K562 (cell line): Measurements from ENCODE around the gene NFXL1. TPM values are rescaled to one million over a fixed set of nuclear protein-coding genes. Genes with fewer than 3 reads are reported as not detected.
A peak's percentile ranks its signal among the peaks of the same experiment; 100 is the strongest.

Experiments
- FOXA1 ChIP-seq: fragments of 450-650 bp; IDR thresholded peaks from 2 replicates; pipeline ENCODE4 v1.6.1; 2016; ENCODE audit warnings: mild to moderate bottlenecking, borderline replicate concordance
- FOXJ2 ChIP-seq: fragments of 200-800 bp; sonication (Bioruptor generic); IDR thresholded peaks from 2 replicates; pipeline ENCODE4 v1.6.1; 2016; ENCODE audit warnings: missing genetic modification characterization, missing compliant biosample characterization
- HCFC1 ChIP-seq: IDR thresholded peaks from 2 replicates; pipeline ENCODE4 v1.6.1; 2012; ENCODE audit warnings: low read depth, low read length, improper control_type of control experiment
- NCOA1 ChIP-seq: fragments of 450-650 bp; IDR thresholded peaks from 2 replicates; pipeline ENCODE4 v1.6.1; 2016; ENCODE audit warnings: low read depth
- PHF20 ChIP-seq: fragments of 450-650 bp; IDR thresholded peaks from 2 replicates; pipeline ENCODE4 v1.6.1; 2018; ENCODE audit not compliant: partially characterized antibody
- RAD51 ChIP-seq: fragments of 450-650 bp; IDR thresholded peaks from 2 replicates; pipeline ENCODE4 v1.7.1; 2016; ENCODE audit warnings: low read depth, mild to moderate bottlenecking, borderline replicate concordance
- ZFP30 ChIP-seq: fragments of 250-450 bp; sonication (Bioruptor Pico); IDR thresholded peaks from 2 replicates; pipeline ENCODE4 v1.8.0; 2022; ENCODE audit warnings: moderate library complexity, mild to moderate bottlenecking, inconsistent platforms, borderline replicate concordance
- ZMIZ1 ChIP-seq, 2 experiments: fragments of 150-350 bp in 1 of 2; IDR thresholded peaks; 2 replicates each; pipeline ENCODE4 v1.6.1; 2012 to 2016; ENCODE audit warnings: low read depth in 2 of 2, low read length in 2 of 2, mild to moderate bottlenecking in 1 of 2, moderate library complexity in 1 of 2
- ZNF217 ChIP-seq: sonication (generic); formaldehyde crosslinking; IDR thresholded peaks from 2 replicates; pipeline ENCODE4 v1.8.0; 2022; ENCODE audit warnings: mild to moderate bottlenecking, missing genetic modification reagents
- ZNF24 ChIP-seq: fragments of 450-650 bp; IDR thresholded peaks from 2 replicates; pipeline ENCODE4 v1.6.1; 2016
- ZNF347 ChIP-seq: fragments of 450-650 bp; formaldehyde crosslinking; IDR thresholded peaks from 2 replicates; pipeline ENCODE4 v1.4.0; 2020; ENCODE audit warnings: low read depth, mild to moderate bottlenecking, moderate library complexity
- polyA plus RNA-seq, 8 experiments: library from polyadenylated mRNA; depleted of rRNA in 4 of 8; stranded (reverse) in 5 of 8; unstranded in 3 of 8; fragments of >200 nt; fragmentation: Nextera tagmentation in 2 of 8; fragmentation: Illumina TruSeq in 1 of 8; extraction: Ambion mirVana in 2 of 8; extraction: Trizol in 1 of 8; gene quantifications; 2 replicates each; pipeline versions ENCODE4 v1.2.1 to v1.2.3, GENCODE V29; 2011 to 2014; ENCODE audit warnings: inconsistent platforms in 1 of 8, missing spikeins in 1 of 8
- total RNA-seq, 7 experiments: library from RNA; depleted of rRNA in 6 of 7; stranded (reverse); fragments of >200 nt in 6 of 7; fragmentation: Illumina TruSeq in 2 of 7; extraction: Trizol in 2 of 7; gene quantifications; 2 replicates each; pipeline versions ENCODE4 v1.2.1 to v1.2.3, GENCODE V29; 2011 to 2021; ENCODE audit warnings: low replicate concordance in 1 of 7
- TF ChIP-seq, protein P1 (sequence below): sonication (generic); formaldehyde crosslinking; IDR thresholded peaks from 2 replicates; pipeline ENCODE4 v1.8.0; 2022; ENCODE audit warnings: mild to moderate bottlenecking, low read depth, missing genetic modification reagents
- TF ChIP-seq, protein P2 (sequence below): conservative IDR thresholded peaks from 2 replicates; pipeline ENCODE4 v1.6.1; 2011; ENCODE audit warnings: low read depth, mild to moderate bottlenecking, low read length; ENCODE audit not compliant: control insufficient read depth
- TF ChIP-seq, protein P3 (sequence below), 2 experiments: IDR thresholded peaks; 2 replicates each; pipeline ENCODE4 v1.6.1; 2011; ENCODE audit warnings: borderline replicate concordance in 1 of 2, control low read depth in 1 of 2, low read depth in 1 of 2, low read length in 1 of 2, mild to moderate bottlenecking in 1 of 2, mixed read lengths in 1 of 2, moderate library complexity in 1 of 2; ENCODE audit not compliant: insufficient read depth in 1 of 2, insufficient read length in 1 of 2, poor library complexity in 1 of 2, severe bottlenecking in 1 of 2; ENCODE audit errors: extremely low read depth in 1 of 2
- TF ChIP-seq, protein P4 (sequence below), 3 experiments: fragments of 200-800 bp in 1 of 3; fragments of 250-450 bp in 1 of 3; fragments of 450-650 bp in 1 of 3; sonication (Bioruptor Pico) in 1 of 3; sonication (Bioruptor generic) in 1 of 3; formaldehyde crosslinking in 1 of 3; IDR thresholded peaks; 2 replicates each; pipeline versions ENCODE4 v1.6.1 to v1.8.0; 2016 to 2022; ENCODE audit warnings: mild to moderate bottlenecking in 2 of 3, missing genetic modification characterization in 2 of 3, missing compliant biosample characterization in 1 of 3, moderate library complexity in 1 of 3

NFXL1 gene
- total and polyA plus RNA-seq, 9 of the 15 experiments (the other 6 are each of a cell fraction or from before 2014, with no cell fraction given): 7.5 to 27.0 (median 10.6) TPM

DNA sequence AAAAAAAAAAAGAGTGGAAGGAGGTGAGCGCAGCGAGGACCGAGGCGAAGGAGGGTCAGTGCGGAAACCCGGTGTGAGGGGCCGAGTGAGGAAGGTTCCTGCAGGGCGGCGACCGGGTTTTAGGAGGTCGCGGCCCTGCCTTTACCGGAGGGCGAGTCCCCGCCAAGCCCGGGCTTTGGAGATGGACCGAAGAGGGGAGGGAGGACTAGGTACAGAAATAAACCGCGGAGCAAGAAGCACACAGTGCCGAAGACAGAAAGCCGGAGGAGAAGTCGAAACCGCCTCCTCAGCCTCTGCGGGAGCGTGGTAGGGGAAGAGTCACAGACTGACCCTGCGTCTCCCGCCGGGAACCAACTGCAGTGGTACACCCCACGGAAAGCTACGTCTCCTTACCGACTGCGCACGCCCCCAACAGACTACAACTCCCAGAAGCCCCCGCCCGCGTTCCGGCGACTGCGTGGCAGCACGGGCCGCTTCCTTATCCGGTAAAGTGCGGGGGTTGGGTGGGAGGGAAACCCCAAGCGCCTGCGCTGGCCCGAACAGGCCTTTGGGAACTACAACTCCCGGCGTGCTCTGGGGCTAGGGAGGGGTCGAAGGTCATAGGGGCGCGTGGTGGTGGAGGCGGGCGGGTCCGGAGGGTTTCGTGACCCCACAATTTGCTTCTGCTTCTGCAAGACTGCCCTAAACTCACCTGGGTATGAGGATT, at the start of gene NFXL1 (continued):
- TF ChIP-seq, protein P1, sequence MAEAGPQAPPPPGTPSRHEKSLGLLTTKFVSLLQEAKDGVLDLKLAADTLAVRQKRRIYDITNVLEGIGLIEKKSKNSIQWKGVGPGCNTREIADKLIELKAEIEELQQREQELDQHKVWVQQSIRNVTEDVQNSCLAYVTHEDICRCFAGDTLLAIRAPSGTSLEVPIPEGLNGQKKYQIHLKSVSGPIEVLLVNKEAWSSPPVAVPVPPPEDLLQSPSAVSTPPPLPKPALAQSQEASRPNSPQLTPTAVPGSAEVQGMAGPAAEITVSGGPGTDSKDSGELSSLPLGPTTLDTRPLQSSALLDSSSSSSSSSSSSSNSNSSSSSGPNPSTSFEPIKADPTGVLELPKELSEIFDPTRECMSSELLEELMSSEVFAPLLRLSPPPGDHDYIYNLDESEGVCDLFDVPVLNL (CRISPR knock-in tag): no peak
- TF ChIP-seq ZNF24: peak; percentile 16; the same call in 1 of the 2 replicates
- TF ChIP-seq ZNF217 (CRISPR knock-in tag): no peak
- no peak for TF ChIP-seq ZFP30
- TF ChIP-seq, protein P2, sequence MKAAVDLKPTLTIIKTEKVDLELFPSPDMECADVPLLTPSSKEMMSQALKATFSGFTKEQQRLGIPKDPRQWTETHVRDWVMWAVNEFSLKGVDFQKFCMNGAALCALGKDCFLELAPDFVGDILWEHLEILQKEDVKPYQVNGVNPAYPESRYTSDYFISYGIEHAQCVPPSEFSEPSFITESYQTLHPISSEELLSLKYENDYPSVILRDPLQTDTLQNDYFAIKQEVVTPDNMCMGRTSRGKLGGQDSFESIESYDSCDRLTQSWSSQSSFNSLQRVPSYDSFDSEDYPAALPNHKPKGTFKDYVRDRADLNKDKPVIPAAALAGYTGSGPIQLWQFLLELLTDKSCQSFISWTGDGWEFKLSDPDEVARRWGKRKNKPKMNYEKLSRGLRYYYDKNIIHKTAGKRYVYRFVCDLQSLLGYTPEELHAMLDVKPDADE: peak; percentile 93
- peak; percentile 95 for TF ChIP-seq HCFC1
- peak in 1 of 2 experiments; percentile 41; a peak in 1 of 4 replicates for TF ChIP-seq ZMIZ1 (IDR thresholded peaks at IDR 0.05; ENCODE audit: low read depth in 2 of 2, low read length in 2 of 2)
- TF ChIP-seq FOXJ2 (tag): 0 out of 2 replicates have a peak, but pooled peaks have one; percentile 17
- no peak for TF ChIP-seq ZNF347
- TF ChIP-seq RAD51: peak; percentile 42; the same call in 1 of the 2 replicates
- TF ChIP-seq FOXA1: no peak
- peak; percentile 24 for TF ChIP-seq PHF20
- TF ChIP-seq NCOA1: peak; percentile 63; the same call in 1 of the 2 replicates
- TF ChIP-seq, protein P3, sequence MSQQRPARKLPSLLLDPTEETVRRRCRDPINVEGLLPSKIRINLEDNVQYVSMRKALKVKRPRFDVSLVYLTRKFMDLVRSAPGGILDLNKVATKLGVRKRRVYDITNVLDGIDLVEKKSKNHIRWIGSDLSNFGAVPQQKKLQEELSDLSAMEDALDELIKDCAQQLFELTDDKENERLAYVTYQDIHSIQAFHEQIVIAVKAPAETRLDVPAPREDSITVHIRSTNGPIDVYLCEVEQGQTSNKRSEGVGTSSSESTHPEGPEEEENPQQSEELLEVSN (IDR thresholded peaks at IDR 0.05; ENCODE audit: borderline replicate concordance in 1 of 2, extremely low read depth in 1 of 2, insufficient read depth in 1 of 2, insufficient read length in 1 of 2, low read depth in 1 of 2, low read length in 1 of 2, poor library complexity in 1 of 2, severe bottlenecking in 1 of 2): peak; percentile 68 to 87
- TF ChIP-seq, protein P4, sequence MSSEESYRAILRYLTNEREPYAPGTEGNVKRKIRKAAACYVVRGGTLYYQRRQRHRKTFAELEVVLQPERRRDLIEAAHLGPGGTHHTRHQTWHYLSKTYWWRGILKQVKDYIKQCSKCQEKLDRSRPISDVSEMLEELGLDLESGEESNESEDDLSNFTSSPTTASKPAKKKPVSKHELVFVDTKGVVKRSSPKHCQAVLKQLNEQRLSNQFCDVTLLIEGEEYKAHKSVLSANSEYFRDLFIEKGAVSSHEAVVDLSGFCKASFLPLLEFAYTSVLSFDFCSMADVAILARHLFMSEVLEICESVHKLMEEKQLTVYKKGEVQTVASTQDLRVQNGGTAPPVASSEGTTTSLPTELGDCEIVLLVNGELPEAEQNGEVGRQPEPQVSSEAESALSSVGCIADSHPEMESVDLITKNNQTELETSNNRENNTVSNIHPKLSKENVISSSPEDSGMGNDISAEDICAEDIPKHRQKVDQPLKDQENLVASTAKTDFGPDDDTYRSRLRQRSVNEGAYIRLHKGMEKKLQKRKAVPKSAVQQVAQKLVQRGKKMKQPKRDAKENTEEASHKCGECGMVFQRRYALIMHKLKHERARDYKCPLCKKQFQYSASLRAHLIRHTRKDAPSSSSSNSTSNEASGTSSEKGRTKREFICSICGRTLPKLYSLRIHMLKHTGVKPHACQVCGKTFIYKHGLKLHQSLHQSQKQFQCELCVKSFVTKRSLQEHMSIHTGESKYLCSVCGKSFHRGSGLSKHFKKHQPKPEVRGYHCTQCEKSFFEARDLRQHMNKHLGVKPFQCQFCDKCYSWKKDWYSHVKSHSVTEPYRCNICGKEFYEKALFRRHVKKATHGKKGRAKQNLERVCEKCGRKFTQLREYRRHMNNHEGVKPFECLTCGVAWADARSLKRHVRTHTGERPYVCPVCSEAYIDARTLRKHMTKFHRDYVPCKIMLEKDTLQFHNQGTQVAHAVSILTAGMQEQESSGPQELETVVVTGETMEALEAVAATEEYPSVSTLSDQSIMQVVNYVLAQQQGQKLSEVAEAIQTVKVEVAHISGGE (CRISPR knock-in tag; IDR thresholded peaks at IDR 0.05): peak; percentile 75 to 96 (median 77); a peak in 5 of 6 replicates
